WI38 (cell line): ENCODE measurements around the gene LGI2.
"Not testable (repeated sequence)": the region's sequence is repeated elsewhere in the genome, so short reads cannot be mapped to it uniquely, and the experiment has no call there.

Experiments
- H3K4me3 ChIP-seq: 2 replicates; pipeline ENCODE4 v1.5.1; 2011; ENCODE audit warnings: low read depth, mild to moderate bottlenecking, control low read depth, low read length
- TF ChIP-seq, protein P1 (sequence below): IDR thresholded peaks from 2 replicates; pipeline ENCODE4 v1.5.1; 2012; ENCODE audit warnings: low read depth, mild to moderate bottlenecking, control low read depth, low read length

Gene LGI2

DNA sequence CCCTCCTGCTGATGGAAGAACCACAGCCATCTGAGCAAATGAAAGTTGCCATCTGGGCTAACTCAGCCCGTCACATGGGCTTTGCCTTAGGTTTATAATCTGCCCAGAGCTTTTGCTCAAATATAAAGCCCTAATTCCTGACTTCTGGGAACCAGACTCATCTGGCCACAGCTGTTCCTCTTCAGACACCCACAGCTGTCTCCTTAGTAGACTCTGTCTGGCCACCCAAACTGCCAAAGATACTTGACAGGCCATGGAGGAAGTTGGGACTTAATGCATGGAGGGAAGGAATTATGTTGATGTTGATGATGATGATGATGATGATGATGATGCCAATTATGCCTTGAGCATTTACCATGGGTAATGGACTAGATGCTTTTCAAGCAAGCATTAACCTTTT, 8.0 kb downstream of the LGI2 start:
- TF ChIP-seq, protein P1, sequence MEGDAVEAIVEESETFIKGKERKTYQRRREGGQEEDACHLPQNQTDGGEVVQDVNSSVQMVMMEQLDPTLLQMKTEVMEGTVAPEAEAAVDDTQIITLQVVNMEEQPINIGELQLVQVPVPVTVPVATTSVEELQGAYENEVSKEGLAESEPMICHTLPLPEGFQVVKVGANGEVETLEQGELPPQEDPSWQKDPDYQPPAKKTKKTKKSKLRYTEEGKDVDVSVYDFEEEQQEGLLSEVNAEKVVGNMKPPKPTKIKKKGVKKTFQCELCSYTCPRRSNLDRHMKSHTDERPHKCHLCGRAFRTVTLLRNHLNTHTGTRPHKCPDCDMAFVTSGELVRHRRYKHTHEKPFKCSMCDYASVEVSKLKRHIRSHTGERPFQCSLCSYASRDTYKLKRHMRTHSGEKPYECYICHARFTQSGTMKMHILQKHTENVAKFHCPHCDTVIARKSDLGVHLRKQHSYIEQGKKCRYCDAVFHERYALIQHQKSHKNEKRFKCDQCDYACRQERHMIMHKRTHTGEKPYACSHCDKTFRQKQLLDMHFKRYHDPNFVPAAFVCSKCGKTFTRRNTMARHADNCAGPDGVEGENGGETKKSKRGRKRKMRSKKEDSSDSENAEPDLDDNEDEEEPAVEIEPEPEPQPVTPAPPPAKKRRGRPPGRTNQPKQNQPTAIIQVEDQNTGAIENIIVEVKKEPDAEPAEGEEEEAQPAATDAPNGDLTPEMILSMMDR: no peak
- no peak overlapping the region for H3K4me3 ChIP-seq

DNA sequence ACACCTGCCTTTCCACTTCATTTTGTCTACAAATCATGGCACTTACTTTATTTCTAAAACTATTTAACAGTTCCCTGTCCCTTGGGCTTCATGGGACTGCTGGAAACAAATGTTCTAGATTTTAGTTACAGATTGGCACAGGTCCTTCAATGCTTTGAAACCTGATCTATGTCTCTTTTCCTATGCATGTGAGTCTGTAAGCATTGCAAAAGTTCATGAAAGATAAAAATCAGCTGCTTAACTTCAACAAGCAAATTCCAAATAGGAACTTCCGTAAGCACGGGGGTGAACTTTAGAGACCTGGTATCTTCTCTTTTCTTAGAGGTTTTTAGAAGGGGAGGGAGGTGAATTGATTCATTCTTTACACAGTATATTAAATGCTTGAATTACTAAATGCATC, 9.5 kb downstream of the LGI2 start:
- TF ChIP-seq, protein P1: no peak
- no peak overlapping the region for H3K4me3 ChIP-seq

DNA sequence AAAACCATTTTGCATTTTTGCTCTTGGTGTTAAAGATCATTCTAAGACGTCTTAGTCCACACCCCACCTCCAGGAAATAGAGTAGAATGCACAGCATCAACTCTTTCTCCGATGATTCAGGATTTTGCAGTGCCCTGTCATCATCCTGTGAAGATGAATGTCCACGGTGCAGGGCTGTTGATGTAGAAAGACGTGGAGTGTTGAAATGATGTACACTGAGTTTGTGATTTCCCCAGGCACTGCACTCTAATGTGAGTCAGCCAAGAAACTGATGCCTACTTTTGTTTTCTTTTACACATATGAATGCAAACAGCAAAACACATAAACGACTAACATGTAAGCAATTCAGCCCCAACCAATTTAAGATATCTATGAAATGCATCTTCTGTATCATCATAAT, 10.5 kb downstream of the LGI2 start:
- TF ChIP-seq, protein P1: no peak
- H3K4me3 ChIP-seq: no peak overlapping the region

DNA sequence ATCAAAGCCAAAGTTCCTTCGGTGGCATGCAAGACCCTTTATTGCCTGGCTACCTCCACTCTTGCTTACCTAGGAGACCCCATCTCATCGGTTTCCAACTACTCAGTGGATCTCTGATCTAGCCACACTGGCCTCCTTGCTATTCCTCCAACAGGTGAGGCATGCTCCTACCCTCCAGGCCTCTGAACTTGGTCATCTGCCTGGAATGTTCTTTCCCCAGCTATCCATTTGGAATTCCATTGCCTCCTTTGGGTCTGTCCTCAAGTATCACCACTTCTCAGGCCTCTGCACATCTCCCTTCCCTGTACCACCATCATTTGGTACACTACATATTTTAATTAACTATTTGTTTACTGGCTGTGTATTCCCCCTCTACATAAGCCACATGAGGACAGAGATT, 11.2 kb downstream of the LGI2 start:
- H3K4me3 ChIP-seq: no peak overlapping the region
- TF ChIP-seq, protein P1: no peak

DNA sequence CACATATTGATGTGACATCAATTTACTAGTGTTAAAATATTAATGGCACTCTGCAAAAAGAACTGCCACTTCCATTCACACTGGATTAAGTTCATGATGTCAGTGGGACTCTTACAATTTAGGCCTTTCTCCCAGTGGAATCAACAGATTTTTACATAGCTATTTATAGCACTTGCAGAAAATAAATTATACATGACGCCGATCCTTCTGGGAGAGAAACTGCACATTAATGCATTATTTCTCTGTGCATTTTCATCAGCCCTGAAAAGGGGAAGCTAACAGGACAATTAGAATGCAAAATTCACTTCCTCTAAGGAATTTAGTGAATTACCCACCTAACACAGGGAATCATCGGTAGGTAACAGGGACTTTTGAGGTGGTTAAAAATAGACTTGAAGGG, 15.7 kb downstream of the LGI2 start:
- TF ChIP-seq, protein P1: no peak
- no peak overlapping the region for H3K4me3 ChIP-seq

DNA sequence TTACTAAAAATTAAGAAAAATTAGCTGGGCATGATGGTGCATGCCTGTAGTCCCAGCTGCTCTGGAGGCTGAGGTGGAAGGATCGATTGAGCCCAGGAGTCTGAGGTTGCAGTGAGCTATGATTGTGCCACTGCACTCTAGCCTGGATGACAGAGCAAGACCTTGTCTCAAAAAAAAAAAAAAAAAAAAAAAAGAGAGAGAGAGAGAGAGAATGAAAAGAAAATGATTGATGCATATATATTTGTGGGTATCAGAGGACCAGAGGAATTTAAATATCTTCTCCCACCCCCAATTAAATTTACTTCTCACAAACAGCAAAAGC, 16.1 kb downstream of the LGI2 start:
- H3K4me3 ChIP-seq: not testable (repeated sequence)

DNA sequence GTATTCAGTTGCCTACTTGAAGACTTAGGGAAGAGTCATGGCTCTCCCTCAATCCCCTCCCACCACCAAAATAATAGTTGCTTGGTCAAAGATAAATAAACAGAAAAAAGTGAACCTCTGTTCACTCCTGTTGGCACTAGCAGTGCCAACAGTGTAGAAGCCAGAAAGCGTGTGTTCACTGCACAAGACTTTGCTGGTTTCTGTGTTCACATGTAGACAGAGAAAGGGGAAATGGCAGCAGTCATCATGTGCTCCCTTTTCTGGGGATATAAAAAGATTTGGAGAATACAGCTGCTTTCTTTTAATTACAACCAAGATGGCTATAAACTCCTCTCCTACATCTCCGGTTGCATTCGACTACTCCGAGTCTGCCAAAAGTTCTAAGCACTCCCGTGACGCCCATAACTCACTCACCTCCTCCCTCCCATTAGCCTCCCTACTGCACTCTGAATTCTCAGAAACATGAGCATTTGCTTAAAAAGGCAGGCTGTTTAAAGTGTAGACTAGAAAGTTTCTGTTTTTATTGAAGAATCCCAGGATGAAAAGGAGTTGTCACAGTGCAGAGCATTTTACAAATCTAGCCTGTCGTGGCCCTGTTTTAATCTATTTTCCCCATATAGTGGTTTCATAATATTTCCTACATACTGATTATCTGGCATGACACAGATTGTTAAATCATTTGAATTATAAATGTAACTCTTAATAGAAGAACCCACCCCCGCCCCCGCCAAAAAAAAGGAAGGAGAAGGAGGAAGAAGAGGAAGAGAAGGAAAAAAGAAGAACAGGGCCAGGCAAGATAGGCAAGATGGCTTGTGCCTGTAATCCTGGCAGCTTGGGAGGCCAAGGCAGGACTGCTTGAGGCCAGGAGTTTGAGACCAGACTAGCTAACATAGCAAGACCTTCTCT, 16.7 kb downstream of the LGI2 start:
- TF ChIP-seq, protein P1: no peak
- H3K4me3 ChIP-seq: no peak overlapping the region

DNA sequence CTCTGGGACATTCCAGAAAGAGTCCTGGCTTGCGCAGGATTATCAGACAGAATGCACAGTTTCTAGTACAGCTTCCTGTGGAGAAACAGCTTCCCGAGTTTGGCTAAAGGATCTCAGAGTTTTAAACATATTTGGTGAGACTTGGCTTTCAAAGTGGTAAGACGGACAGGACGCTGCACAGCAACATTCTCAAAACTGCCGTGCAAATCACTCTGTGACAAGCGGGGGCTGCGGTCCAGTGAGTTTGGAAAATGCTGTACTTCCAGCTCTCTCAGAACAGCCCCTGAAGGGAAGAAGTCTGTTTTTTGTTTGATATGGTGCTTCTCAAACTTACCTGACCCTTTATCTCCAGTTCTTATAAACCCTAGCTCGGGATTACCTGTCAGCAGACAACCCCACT, 18.1 kb downstream of the LGI2 start:
- H3K4me3 ChIP-seq: no peak overlapping the region
- TF ChIP-seq, protein P1: no peak
